HEK293 (cell line): ENCODE results near the gene PTPN9.

Experiments
- HOXA7 ChIP-seq: sonication (generic); formaldehyde crosslinking; IDR thresholded peaks from 2 replicates; pipeline ENCODE4 v1.8.1; 2022; ENCODE audit warnings: missing genetic modification reagents, borderline replicate concordance
- KLF10 ChIP-seq: fragments of 450-650 bp; IDR thresholded peaks from 2 replicates; pipeline ENCODE4 v1.5.1; 2018; ENCODE audit warnings: missing biosample characterization, mild to moderate bottlenecking, missing genetic modification characterization
- KLF7 ChIP-seq: fragments of 450-650 bp; formaldehyde crosslinking; IDR thresholded peaks from 2 replicates; pipeline ENCODE4 v1.5.1; 2016; ENCODE audit warnings: missing biosample characterization, missing genetic modification characterization, borderline replicate concordance
- SCRT1 ChIP-seq: fragments of 450-650 bp; formaldehyde crosslinking; IDR thresholded peaks from 2 replicates; pipeline ENCODE4 v1.5.1; 2016; ENCODE audit warnings: missing biosample characterization, missing genetic modification characterization, borderline replicate concordance
- SP2 ChIP-seq: fragments of 450-650 bp; formaldehyde crosslinking; IDR thresholded peaks from 2 replicates; pipeline ENCODE4 v1.5.1; 2016; ENCODE audit warnings: missing biosample characterization, missing genetic modification characterization
- SP7 ChIP-seq: fragments of 450-650 bp; formaldehyde crosslinking; IDR thresholded peaks from 2 replicates; pipeline ENCODE4 v1.5.1; 2016; ENCODE audit warnings: missing biosample characterization, missing genetic modification characterization
- ZBTB21 ChIP-seq: fragments of 450-650 bp; formaldehyde crosslinking; IDR thresholded peaks from 2 replicates; pipeline ENCODE4 v1.5.1; 2017; ENCODE audit warnings: missing biosample characterization, missing genetic modification characterization
- ZBTB7A ChIP-seq: fragments of 450-650 bp; formaldehyde crosslinking; IDR thresholded peaks from 2 replicates; pipeline ENCODE4 v1.5.1; 2016; ENCODE audit warnings: low read depth, missing biosample characterization, missing genetic modification characterization
- ZFP69B ChIP-seq: fragments of 450-650 bp; formaldehyde crosslinking; IDR thresholded peaks from 2 replicates; pipeline ENCODE4 v1.5.1; 2016; ENCODE audit warnings: missing biosample characterization, missing genetic modification characterization
- ZNF112 ChIP-seq: fragments of 450-650 bp; formaldehyde crosslinking; IDR thresholded peaks from 2 replicates; pipeline ENCODE4 v1.5.0; 2017; ENCODE audit warnings: missing biosample characterization, missing genetic modification characterization
- ZNF157 ChIP-seq: fragments of 450-650 bp; formaldehyde crosslinking; IDR thresholded peaks from 2 replicates; pipeline ENCODE4 v1.5.1; 2016; ENCODE audit warnings: missing biosample characterization, missing genetic modification characterization
- ZNF175 ChIP-seq: fragments of 450-650 bp; formaldehyde crosslinking; IDR thresholded peaks from 2 replicates; pipeline ENCODE4 v1.5.1; 2016; ENCODE audit warnings: missing biosample characterization, missing genetic modification characterization
- ZNF433 ChIP-seq: fragments of 450-650 bp; formaldehyde crosslinking; IDR thresholded peaks from 2 replicates; pipeline ENCODE4 v1.5.1; 2016; ENCODE audit warnings: missing biosample characterization, missing genetic modification characterization, low read depth
- ZNF548 ChIP-seq: fragments of 450-650 bp; formaldehyde crosslinking; IDR thresholded peaks from 2 replicates; pipeline ENCODE4 v1.5.1; 2016; ENCODE audit warnings: missing biosample characterization, missing genetic modification characterization
- ZNF600 ChIP-seq: fragments of 450-650 bp; formaldehyde crosslinking; IDR thresholded peaks from 2 replicates; pipeline ENCODE4 v1.5.1; 2016; ENCODE audit warnings: missing biosample characterization, missing genetic modification characterization
- ZNF629 ChIP-seq: fragments of 450-650 bp; formaldehyde crosslinking; IDR thresholded peaks from 2 replicates; pipeline ENCODE4 v1.5.1; 2017; ENCODE audit warnings: missing biosample characterization, missing genetic modification characterization
- ZNF660 ChIP-seq: fragments of 450-650 bp; IDR thresholded peaks from 2 replicates; pipeline ENCODE4 v1.5.1; 2018; ENCODE audit warnings: missing biosample characterization, mild to moderate bottlenecking, missing genetic modification characterization
- ZNF664 ChIP-seq: fragments of 450-650 bp; formaldehyde crosslinking; IDR thresholded peaks from 2 replicates; pipeline ENCODE4 v1.5.1; 2016; ENCODE audit warnings: missing biosample characterization, missing genetic modification characterization
- ZNF776 ChIP-seq: fragments of 450-650 bp; formaldehyde crosslinking; IDR thresholded peaks from 2 replicates; pipeline ENCODE4 v1.5.0; 2017; ENCODE audit warnings: missing biosample characterization, missing genetic modification characterization, borderline replicate concordance
- ZSCAN30 ChIP-seq: fragments of 450-650 bp; IDR thresholded peaks from 2 replicates; pipeline ENCODE4 v1.5.1; 2018; ENCODE audit warnings: missing biosample characterization, mild to moderate bottlenecking, missing genetic modification characterization, moderate library complexity
- TF ChIP-seq, protein P1 (sequence below): fragments of 450-650 bp; formaldehyde crosslinking; IDR thresholded peaks from 2 replicates; pipeline ENCODE4 v1.5.1; 2016; ENCODE audit warnings: missing biosample characterization, missing genetic modification characterization
- TF ChIP-seq, protein P2 (sequence below): fragments of 450-650 bp; formaldehyde crosslinking; IDR thresholded peaks from 2 replicates; pipeline ENCODE4 v1.5.1; 2016; ENCODE audit warnings: missing biosample characterization, missing genetic modification characterization
- TF ChIP-seq, protein P3 (sequence below): fragments of 450-650 bp; formaldehyde crosslinking; conservative IDR thresholded peaks from 2 replicates; pipeline ENCODE4 v1.5.1; 2016; ENCODE audit warnings: low read depth, missing biosample characterization, missing genetic modification characterization
- TF ChIP-seq, protein P4 (sequence below): fragments of 450-650 bp; formaldehyde crosslinking; IDR thresholded peaks from 2 replicates; pipeline ENCODE4 v1.5.1; 2016; ENCODE audit warnings: missing biosample characterization, missing genetic modification characterization
- TF ChIP-seq, protein P5 (sequence below): fragments of 450-650 bp; formaldehyde crosslinking; IDR thresholded peaks from 2 replicates; pipeline ENCODE4 v1.5.1; 2016; ENCODE audit warnings: missing biosample characterization, missing genetic modification characterization
- TF ChIP-seq, protein P6 (sequence below): fragments of 450-650 bp; formaldehyde crosslinking; IDR thresholded peaks from 2 replicates; pipeline ENCODE4 v1.5.1; 2017; ENCODE audit warnings: missing biosample characterization, missing genetic modification characterization
- TF ChIP-seq, protein P7 (sequence below): fragments of 450-650 bp; formaldehyde crosslinking; IDR thresholded peaks from 2 replicates; pipeline ENCODE4 v1.5.1; 2016; ENCODE audit warnings: missing biosample characterization, missing genetic modification characterization

Gene PTPN9

DNA sequence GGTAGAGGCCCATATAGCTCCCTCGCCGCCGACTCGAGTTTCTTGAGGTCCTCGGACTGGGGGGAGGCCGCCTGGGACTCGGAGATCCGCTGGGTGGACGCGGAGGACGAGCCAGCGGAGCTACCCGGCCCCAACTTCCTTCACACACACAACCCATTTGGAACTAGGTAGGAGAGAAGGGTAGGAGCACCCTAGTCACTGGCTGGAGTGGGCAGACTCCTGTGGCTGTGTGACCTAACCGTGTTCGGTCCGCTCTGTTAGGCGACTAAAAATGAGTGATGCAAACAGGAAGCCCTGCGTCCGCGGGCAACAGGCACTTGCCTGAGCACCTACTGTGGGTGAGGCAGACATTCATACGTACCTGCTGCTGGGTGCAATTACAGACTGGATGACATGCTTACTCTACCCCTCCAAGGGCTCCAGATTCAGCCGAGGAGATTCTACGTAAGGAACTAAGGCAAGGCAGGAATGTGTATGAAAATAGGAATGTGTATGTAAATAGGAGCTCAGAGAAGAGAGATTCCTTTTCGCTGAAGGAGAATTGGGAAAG lies 123.1 kb downstream of the PTPN9 start (continued):
- TF ChIP-seq ZSCAN30 (tag by site-specific recombination) (peak; percentile 60; the same call in 1 of the 2 replicates), ZNF776 (tag by site-specific recombination) (no peak), ZFP69B (no peak), ZBTB21 (0 out of 2 replicates have a peak, but pooled peaks have one; percentile 37), ZNF112 (tag by site-specific recombination) (no peak), ZNF629 (tag by site-specific recombination) (peak; percentile 63), SP7 (tag by site-specific recombination) (peak; percentile 60; the same call in 1 of the 2 replicates), KLF10 (tag by site-specific recombination) (no peak; the same call in 1 of the 2 replicates), ZBTB7A (tag by site-specific recombination) (no peak), SP2 (tag by site-specific recombination) (peak; percentile 32), ZNF548 (tag by site-specific recombination) (no peak), ZNF664 (peak; percentile 78; the same call in 1 of the 2 replicates), ZNF433 (tag by site-specific recombination) (no peak), ZNF157 (no peak), ZNF175 (tag by site-specific recombination) (no peak), HOXA7 (no peak), ZNF600 (tag by site-specific recombination) (peak; percentile 95), ZNF660 (tag by site-specific recombination) (peak; percentile 54; the same call in 1 of the 2 replicates), SCRT1 (tag by site-specific recombination) (peak; percentile 98), KLF7 (tag by site-specific recombination) (no peak)
- TF ChIP-seq, protein P1, sequence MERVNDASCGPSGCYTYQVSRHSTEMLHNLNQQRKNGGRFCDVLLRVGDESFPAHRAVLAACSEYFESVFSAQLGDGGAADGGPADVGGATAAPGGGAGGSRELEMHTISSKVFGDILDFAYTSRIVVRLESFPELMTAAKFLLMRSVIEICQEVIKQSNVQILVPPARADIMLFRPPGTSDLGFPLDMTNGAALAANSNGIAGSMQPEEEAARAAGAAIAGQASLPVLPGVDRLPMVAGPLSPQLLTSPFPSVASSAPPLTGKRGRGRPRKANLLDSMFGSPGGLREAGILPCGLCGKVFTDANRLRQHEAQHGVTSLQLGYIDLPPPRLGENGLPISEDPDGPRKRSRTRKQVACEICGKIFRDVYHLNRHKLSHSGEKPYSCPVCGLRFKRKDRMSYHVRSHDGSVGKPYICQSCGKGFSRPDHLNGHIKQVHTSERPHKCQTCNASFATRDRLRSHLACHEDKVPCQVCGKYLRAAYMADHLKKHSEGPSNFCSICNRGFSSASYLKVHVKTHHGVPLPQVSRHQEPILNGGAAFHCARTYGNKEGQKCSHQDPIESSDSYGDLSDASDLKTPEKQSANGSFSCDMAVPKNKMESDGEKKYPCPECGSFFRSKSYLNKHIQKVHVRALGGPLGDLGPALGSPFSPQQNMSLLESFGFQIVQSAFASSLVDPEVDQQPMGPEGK (tag by site-specific recombination) = peak; percentile 73
- TF ChIP-seq, protein P2, sequence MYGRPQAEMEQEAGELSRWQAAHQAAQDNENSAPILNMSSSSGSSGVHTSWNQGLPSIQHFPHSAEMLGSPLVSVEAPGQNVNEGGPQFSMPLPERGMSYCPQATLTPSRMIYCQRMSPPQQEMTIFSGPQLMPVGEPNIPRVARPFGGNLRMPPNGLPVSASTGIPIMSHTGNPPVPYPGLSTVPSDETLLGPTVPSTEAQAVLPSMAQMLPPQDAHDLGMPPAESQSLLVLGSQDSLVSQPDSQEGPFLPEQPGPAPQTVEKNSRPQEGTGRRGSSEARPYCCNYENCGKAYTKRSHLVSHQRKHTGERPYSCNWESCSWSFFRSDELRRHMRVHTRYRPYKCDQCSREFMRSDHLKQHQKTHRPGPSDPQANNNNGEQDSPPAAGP (tag by site-specific recombination) = peak; percentile 59; the same call in 1 of the 2 replicates
- TF ChIP-seq, protein P3, sequence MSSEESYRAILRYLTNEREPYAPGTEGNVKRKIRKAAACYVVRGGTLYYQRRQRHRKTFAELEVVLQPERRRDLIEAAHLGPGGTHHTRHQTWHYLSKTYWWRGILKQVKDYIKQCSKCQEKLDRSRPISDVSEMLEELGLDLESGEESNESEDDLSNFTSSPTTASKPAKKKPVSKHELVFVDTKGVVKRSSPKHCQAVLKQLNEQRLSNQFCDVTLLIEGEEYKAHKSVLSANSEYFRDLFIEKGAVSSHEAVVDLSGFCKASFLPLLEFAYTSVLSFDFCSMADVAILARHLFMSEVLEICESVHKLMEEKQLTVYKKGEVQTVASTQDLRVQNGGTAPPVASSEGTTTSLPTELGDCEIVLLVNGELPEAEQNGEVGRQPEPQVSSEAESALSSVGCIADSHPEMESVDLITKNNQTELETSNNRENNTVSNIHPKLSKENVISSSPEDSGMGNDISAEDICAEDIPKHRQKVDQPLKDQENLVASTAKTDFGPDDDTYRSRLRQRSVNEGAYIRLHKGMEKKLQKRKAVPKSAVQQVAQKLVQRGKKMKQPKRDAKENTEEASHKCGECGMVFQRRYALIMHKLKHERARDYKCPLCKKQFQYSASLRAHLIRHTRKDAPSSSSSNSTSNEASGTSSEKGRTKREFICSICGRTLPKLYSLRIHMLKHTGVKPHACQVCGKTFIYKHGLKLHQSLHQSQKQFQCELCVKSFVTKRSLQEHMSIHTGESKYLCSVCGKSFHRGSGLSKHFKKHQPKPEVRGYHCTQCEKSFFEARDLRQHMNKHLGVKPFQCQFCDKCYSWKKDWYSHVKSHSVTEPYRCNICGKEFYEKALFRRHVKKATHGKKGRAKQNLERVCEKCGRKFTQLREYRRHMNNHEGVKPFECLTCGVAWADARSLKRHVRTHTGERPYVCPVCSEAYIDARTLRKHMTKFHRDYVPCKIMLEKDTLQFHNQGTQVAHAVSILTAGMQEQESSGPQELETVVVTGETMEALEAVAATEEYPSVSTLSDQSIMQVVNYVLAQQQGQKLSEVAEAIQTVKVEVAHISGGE (tag by site-specific recombination) = peak; percentile 75
- TF ChIP-seq, protein P4, sequence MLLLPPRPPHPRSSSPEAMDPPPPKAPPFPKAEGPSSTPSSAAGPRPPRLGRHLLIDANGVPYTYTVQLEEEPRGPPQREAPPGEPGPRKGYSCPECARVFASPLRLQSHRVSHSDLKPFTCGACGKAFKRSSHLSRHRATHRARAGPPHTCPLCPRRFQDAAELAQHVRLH (tag by site-specific recombination) = peak; percentile 95
- TF ChIP-seq, protein P5, sequence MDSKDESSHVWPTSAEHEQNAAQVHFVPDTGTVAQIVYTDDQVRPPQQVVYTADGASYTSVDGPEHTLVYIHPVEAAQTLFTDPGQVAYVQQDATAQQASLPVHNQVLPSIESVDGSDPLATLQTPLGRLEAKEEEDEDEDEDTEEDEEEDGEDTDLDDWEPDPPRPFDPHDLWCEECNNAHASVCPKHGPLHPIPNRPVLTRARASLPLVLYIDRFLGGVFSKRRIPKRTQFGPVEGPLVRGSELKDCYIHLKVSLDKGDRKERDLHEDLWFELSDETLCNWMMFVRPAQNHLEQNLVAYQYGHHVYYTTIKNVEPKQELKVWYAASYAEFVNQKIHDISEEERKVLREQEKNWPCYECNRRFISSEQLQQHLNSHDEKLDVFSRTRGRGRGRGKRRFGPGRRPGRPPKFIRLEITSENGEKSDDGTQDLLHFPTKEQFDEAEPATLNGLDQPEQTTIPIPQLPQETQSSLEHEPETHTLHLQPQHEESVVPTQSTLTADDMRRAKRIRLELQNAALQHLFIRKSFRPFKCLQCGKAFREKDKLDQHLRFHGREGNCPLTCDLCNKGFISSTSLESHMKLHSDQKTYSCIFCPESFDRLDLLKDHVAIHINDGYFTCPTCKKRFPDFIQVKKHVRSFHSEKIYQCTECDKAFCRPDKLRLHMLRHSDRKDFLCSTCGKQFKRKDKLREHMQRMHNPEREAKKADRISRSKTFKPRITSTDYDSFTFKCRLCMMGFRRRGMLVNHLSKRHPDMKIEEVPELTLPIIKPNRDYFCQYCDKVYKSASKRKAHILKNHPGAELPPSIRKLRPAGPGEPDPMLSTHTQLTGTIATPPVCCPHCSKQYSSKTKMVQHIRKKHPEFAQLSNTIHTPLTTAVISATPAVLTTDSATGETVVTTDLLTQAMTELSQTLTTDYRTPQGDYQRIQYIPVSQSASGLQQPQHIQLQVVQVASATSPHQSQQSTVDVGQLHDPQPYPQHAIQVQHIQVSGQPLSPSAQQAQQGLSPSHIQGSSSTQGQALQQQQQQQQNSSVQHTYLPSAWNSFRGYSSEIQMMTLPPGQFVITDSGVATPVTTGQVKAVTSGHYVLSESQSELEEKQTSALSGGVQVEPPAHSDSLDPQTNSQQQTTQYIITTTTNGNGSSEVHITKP (tag by site-specific recombination) = peak; percentile 69
- TF ChIP-seq, protein P6, sequence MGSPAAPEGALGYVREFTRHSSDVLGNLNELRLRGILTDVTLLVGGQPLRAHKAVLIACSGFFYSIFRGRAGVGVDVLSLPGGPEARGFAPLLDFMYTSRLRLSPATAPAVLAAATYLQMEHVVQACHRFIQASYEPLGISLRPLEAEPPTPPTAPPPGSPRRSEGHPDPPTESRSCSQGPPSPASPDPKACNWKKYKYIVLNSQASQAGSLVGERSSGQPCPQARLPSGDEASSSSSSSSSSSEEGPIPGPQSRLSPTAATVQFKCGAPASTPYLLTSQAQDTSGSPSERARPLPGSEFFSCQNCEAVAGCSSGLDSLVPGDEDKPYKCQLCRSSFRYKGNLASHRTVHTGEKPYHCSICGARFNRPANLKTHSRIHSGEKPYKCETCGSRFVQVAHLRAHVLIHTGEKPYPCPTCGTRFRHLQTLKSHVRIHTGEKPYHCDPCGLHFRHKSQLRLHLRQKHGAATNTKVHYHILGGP (tag by site-specific recombination) = no peak
- TF ChIP-seq, protein P7, sequence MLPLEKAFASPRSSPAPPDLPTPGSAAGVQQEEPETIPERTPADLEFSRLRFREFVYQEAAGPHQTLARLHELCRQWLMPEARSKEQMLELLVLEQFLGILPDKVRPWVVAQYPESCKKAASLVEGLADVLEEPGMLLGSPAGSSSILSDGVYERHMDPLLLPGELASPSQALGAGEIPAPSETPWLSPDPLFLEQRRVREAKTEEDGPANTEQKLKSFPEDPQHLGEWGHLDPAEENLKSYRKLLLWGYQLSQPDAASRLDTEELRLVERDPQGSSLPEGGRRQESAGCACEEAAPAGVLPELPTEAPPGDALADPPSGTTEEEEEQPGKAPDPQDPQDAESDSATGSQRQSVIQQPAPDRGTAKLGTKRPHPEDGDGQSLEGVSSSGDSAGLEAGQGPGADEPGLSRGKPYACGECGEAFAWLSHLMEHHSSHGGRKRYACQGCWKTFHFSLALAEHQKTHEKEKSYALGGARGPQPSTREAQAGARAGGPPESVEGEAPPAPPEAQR = no peak
